ENCODE results near the gene MAP2K3.

Gene MAP2K3

DNA sequence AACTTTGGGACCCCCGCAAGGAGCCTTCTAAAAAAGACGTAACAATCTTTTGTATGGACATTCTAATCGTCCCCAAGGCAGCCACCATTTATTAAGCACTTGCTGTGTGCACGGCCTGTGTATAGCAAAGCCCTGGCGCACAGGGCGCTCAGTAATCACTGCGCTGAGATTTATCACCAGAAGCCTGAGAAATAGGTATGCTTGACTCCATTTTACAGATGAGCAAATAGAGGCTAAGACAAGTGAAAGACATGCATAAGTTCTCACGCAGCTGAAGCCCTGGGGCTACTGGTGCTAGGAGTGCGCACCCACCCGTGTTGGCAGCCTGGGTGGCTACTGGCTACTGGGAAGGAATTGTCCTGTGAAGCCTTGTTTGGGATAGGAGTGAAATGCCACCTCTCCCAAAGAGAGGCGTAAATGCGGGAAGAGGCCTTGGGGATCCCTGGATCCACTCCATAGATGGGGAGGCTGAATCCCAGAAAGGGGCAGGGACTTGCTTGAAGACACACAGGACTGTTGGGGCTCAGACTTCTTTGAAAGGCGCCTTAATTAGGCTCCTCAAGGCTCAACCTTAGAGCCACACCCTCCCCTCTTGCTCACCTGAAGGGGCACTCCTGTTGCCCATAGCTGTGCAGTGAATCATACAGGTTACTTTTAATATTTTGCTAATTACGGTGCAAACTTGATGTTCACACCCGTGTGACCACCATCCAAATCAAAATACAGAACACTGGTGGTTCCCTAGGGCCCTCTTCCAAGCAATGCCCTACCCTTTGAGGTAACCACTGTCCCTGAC, 30.7 kb upstream of the MAP2K3 start:
- DNase-seq (ENCODE audit: low read depth): no peak
- TF ChIP-seq, protein P1, sequence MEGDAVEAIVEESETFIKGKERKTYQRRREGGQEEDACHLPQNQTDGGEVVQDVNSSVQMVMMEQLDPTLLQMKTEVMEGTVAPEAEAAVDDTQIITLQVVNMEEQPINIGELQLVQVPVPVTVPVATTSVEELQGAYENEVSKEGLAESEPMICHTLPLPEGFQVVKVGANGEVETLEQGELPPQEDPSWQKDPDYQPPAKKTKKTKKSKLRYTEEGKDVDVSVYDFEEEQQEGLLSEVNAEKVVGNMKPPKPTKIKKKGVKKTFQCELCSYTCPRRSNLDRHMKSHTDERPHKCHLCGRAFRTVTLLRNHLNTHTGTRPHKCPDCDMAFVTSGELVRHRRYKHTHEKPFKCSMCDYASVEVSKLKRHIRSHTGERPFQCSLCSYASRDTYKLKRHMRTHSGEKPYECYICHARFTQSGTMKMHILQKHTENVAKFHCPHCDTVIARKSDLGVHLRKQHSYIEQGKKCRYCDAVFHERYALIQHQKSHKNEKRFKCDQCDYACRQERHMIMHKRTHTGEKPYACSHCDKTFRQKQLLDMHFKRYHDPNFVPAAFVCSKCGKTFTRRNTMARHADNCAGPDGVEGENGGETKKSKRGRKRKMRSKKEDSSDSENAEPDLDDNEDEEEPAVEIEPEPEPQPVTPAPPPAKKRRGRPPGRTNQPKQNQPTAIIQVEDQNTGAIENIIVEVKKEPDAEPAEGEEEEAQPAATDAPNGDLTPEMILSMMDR (IDR thresholded peaks at IDR 0.05; ENCODE audit: low read length, missing control alignments): no peak

DNA sequence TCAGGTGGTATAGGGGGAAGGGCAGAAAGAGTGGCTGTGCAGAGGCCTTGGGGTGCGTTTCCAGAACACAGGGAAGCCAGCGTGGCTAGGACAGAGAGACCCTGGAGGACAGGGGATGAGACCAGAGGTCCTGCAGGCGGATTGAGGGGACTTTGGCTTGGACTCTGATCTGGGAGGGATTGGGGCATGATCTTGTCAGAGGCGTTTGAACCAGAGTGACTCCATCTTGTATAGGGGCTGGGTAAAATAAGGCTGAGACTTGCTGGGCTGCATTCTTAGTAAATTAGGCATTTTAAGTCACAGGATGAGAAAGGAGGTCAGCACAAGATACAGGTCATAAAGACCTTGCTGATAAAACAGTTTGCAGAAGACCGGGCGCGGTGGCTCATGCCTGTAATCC, 25.9 kb upstream of the MAP2K3 start:
- no peak for DNase-seq (ENCODE audit: low read depth)
- TF ChIP-seq, protein P1 (IDR thresholded peaks at IDR 0.05; ENCODE audit: low read length, missing control alignments): no peak
- H3K4me3 ChIP-seq (replicated peaks; ENCODE audit: low read depth, low read length): no peak overlapping the region

More for the DNA sequence above, 30.7 kb upstream of the MAP2K3 start:
- H3K4me3 ChIP-seq (replicated peaks; ENCODE audit: low read depth, low read length): peak overlapping the region; percentile 59

DNA sequence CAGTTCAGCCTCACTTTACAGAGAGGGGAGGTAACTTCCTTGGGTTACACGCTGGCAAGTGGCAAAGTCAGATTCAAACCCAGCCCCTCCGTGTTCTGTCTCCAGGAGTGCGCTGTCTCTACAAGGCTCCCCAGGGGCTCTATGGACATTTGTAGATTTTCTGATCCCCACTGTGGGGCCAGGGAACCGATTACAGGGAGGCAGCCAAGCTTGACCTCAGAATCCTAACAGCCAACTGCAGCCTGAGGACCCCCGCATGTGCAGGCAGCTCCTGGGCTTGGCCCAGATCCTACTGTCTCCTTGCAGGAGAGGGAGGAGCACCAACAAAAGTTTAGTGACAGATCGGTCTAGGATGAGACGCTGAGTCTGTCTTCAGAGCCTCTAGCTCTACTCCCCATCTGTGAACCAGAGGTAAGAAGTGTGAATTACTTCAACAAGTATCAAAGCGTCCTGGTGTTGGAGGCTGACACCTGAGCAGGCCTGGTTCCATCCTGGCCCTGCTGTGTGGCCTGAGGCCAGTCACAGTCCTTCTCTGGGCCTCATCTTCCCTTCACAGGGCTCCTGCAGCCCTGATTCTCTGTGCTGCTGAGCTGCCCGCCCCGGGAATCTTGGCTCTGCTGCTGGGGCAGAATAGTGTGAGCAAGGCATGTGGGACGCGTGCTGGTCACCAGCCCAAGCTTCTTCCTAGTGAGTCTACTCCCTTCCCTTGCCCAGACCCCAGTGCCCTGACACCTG, 22.1 kb upstream of the MAP2K3 start:
- DNase-seq (ENCODE audit: low read depth): no peak
- TF ChIP-seq, protein P1 (IDR thresholded peaks at IDR 0.05; ENCODE audit: low read length, missing control alignments): no peak
- H3K4me3 ChIP-seq (replicated peaks; ENCODE audit: low read depth, low read length): no peak overlapping the region

DNA sequence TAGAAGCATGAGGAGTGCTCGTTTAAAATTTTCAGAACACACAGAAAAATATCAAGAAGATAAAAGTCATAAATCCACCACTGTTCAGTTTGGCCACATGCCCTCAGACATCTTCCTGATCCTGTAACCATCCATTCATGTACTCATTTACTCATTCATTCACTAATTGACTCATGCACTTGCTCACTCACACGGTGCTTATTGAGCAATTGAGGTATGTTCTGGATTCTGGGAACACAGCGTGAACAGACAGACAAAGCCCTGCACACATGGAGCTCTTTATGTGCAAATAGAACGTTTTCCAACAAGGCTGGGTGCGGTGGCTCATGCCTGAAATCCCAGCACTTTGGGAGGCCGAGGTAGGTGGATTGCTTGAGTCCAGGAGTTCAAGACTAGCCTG, 21.1 kb upstream of the MAP2K3 start:
- TF ChIP-seq, protein P1 (IDR thresholded peaks at IDR 0.05; ENCODE audit: low read length, missing control alignments): no peak
- peak; percentile 49 for DNase-seq (ENCODE audit: low read depth)
- no peak overlapping the region for H3K4me3 ChIP-seq (replicated peaks; ENCODE audit: low read depth, low read length)

DNA sequence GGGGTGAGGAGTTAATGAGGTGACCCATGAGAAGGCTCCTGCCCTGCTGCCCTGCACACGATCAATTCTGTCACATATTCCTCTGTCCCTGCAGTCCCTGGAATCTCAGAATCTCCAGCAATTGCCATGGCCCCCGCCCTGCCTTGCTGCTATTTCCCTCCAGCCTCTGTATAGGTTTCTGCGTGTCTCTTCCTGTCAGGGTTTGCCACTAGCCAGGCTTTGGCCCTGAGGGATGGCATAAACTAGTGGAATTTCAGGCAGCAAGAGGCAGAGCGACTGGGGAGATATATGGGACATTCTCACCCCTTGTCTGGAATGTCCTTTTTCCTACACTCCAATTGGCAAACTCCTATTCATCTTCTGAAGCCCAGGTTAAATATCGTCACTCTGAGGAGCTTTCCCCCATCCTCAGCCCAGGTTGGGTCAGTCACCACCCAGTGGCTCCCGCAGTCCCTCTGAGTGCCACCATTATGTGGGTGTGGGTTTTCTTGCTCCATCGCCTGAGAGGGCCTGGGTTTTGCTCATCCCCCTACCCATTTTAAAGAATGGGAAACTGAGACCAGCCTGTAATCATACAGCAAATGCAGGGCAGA, 15.8 kb upstream of the MAP2K3 start:
- no peak overlapping the region for H3K4me3 ChIP-seq (replicated peaks; ENCODE audit: low read depth, low read length)
- TF ChIP-seq, protein P1 (IDR thresholded peaks at IDR 0.05; ENCODE audit: low read length, missing control alignments): no peak
- DNase-seq (ENCODE audit: low read depth): no peak

DNA sequence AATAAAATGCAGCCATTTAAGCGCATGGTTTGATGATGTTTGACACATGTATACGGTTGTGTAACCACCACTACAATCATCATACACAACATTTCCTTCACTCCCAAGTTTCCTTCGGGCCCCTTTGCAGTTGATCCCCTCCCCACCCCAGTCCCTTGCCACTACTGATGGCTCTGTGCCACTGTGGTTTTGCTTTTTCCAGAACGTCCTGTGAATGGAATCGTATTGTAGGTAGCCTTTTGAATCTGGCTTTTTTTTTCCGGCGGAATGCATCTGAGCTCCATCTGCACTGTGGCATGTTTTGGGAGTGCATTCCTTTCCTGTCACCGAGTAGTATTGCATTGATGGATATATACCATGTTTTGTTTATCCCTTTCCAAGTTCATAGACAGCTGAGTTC, 15.1 kb upstream of the MAP2K3 start:
- H3K4me3 ChIP-seq (replicated peaks; ENCODE audit: low read depth, low read length): no peak overlapping the region
- DNase-seq (ENCODE audit: low read depth): no peak
- TF ChIP-seq, protein P1 (IDR thresholded peaks at IDR 0.05; ENCODE audit: low read length, missing control alignments): no peak
